ENCODE results near the gene EREG.
"Not testable (repeated sequence)": the region's sequence is repeated elsewhere in the genome, so short reads cannot be mapped to it uniquely, and the experiment has no call there.

Gene EREG, protein sequence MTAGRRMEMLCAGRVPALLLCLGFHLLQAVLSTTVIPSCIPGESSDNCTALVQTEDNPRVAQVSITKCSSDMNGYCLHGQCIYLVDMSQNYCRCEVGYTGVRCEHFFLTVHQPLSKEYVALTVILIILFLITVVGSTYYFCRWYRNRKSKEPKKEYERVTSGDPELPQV

DNA sequence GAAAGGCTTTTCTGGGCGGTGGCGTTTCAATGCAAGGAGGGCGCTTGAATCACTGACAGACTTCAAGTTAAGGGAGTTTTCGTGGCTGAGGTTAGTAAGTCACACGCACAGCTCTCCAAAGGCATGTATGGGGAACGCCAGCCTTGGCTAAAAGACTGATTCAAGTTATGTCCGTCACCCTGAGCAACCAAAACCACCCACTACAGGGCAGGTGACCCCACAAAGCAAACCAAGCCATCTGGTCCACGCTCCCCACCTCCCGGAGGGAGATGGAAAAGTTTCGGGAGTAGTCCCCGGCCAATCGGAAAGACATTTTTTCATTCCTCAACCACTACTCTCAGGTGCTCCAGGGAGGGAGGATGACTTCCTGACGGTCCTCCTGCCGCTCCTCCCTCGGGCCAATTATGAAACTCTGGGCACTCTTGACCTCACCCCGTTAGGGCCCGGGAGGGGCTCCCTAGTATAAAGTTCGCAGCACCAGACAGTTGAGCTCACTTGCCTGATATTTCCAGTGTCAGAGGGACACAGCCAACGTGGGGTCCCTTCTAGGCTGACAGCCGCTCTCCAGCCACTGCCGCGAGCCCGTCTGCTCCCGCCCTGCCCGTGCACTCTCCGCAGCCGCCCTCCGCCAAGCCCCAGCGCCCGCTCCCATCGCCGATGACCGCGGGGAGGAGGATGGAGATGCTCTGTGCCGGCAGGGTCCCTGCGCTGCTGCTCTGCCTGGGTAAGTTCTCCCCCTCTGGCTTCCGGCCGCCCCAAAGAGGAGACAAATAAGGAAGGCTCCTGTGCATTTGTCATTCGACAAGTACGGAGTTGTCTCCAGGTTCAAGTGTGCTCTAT lies at the start of gene EREG:
TSS of gene EREG (plus strand) at position 494 of the 840 bp plus-strand sequence. CDS start at position 658, 164 bp downstream.
- DNase-seq, result peak; percentile 85

DNA sequence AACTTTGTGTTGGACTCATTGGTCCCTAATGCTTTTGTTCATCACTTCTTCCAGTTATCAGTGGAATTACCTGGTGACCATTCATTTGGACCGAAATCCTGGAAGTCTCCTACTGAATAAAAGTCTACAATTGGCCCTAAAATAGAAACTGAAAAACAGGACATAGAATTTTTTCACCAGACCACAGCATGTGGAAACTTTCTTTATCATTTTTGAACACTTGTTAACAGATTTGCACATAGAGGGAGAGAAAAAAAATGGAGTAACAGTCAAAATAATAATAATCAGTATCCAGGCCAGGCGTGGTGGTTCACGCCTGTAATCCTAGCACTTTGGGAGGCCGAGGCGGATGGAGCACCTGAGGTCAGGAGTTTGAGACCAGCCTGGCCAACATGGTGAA lies 49.6 kb upstream of the EREG start:
- DNase-seq, result peak; percentile 65

DNA sequence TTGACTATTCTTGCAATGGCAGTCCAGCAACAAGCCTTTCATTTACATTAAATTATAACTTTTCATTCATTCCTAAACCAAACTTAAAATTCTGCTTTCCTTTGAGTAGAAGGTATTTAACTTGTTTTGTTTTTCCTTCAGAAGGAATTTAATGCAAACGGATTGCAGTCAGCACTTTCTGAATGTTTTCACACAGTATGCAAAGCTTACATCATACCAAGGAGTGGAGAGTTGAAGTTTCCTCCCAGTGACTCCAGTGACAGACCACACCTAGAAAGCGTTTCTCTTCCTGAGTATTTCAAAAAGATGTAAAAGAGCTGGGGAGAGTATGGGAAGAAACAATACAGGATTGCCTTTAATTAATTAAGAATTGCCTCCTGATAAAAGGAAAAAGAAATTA lies 48.5 kb upstream of the EREG start:
- DNase-seq, result peak; percentile 57

GRCh38 chr4:74317616-74318246 lies 47.2 kb upstream of the EREG start:
- DNase-seq, result no peak

GRCh38 chr4:74318276-74318675 lies 46.7 kb upstream of the EREG start:
- DNase-seq, result no peak

DNA sequence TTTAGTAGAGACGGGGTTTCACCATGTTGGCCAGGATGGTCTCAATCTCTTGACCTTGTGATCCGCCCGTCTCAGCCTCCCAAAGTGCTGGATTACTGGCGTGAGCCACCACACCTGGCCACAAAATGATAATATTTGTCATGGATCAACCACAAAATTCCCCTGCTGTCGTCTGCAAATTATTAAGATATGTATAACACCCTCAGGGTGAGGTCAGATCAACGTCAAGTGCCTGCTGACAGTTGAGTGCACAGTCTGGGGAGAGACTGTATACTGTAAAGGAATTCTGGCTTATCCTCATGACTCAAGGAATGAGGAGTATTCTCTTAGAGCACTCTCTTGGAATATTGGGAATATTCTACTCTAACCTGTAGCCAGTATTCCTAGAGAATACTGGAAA lies 45.5 kb upstream of the EREG start:
- no peak for DNase-seq

GRCh38 chr4:74320559-74321118 lies 44.3 kb upstream of the EREG start:
- DNase-seq, result peak; percentile 92

DNA sequence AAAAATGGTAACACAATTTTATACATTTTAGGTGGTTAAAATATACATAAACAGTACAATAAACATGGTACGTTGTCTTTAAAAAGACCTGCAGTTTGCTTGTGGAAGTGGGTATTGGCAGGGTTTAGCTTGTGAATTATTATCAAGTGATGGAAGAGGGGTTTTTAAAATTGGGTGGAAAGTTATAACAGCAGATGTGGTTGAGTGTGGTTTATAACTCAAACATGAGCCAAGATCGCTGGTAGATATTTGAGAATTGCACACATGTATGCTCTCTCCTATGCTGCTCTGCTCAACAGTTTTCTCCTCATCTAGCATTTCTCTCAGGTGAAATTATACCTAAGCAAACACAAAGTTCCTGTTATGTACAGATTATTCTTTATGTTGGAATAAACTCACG lies 42.6 kb upstream of the EREG start:
- DNase-seq, result peak; percentile 48

- DNase-seq, result peak; percentile 30
These were observed 41.3 kb upstream of the EREG start for GRCh38 chr4:74323663-74324062.

- DNase-seq, result no peak
These were observed 40.7 kb upstream of the EREG start for GRCh38 chr4:74324262-74324661.

- peak; percentile 38 for DNase-seq
These were observed 39.1 kb upstream of the EREG start for GRCh38 chr4:74325886-74326285.

DNA sequence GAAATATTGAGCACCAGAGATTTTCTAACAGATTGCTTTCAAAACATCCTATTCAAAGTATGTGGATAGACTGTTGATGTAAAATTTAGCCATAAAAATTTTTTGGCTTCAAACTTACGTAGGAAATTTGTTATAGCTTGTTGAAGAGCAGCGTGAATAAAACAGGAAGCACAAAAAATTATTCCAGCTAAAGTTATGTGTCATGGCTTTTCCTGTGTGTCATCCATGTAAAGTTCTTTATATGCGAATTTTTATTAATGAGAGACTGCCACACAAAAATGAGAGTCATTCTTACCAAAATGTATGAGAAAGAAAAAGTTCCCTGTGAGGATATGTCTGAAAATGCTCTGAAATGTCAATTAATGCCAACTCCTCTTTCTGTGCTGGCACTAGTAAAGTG lies 37.2 kb upstream of the EREG start:
- peak; percentile 57 for DNase-seq

- peak; percentile 57 for DNase-seq
These were observed 36.4 kb upstream of the EREG start for GRCh38 chr4:74328501-74328900.

- peak; percentile 72 for DNase-seq
These were observed 35.6 kb upstream of the EREG start for GRCh38 chr4:74329307-74329706.

DNA sequence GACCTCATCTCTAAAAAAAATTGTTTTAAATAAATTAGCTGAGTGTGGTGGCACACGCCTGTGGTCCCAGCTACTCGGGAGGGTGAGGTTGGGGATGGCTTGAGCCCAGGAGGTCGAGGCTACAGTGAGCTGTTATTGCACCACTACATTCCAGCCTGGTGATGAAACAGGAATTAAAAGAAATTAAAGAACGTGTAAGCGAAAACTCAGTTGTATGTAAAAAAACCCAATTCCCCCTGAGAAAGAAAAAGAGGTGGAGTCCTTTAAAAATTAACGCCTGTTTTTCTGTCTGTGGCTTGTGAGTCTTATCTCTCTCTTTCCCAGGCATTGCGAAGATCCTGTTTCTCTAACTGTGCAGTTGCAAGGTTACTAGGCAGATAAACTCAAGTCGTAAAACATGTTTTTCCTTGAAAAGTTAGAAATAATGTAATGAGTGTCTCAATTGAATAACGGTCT lies 34.6 kb upstream of the EREG start:
- peak; percentile 93 for DNase-seq

DNA sequence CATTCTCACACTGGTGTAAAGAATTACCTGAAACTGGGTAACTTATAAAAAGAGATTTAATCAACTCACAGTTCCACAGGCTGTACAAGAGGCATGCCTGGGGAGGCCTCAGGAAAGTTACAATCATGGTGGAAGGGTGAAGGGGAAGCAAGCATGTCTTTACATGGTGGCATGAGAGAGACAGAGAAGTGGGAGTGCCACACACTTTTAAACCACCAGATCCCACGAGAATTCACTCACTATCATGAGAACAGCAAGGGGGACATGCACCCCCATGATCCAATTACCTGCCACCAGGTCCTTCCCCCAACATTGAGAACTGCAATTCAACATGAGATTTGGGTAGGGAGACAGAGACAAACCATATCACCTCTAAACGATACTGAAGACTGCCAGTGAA lies 33.7 kb upstream of the EREG start:
- DNase-seq, result peak; percentile 61

- DNase-seq, result peak; percentile 55
These were observed 33.0 kb upstream of the EREG start for GRCh38 chr4:74331944-74332343.

GRCh38 chr4:74334636-74335035 lies 30.3 kb upstream of the EREG start:
- no peak for DNase-seq

- DNase-seq, result peak; percentile 64
These were observed 29.5 kb upstream of the EREG start for GRCh38 chr4:74335341-74336021.

- DNase-seq, result peak; percentile 29
These were observed 26.1 kb upstream of the EREG start for GRCh38 chr4:74338792-74339333.

GRCh38 chr4:74339501-74339900 lies 25.4 kb upstream of the EREG start:
- no peak for DNase-seq

GRCh38 chr4:74340421-74340820 lies 24.5 kb upstream of the EREG start:
- DNase-seq, result not testable (repeated sequence)

GRCh38 chr4:74344031-74344430 lies 20.9 kb upstream of the EREG start:
- DNase-seq, result no peak

All from OCI-M1 (cell line).